T-helper 17 cell (primary cell): ENCODE measurements around the gene MACROD2. TPM values are rescaled to one million over a fixed set of nuclear protein-coding genes. Genes with fewer than 3 reads are reported as not detected.

ENCODE experiments used
- ATAC-seq: fragments of 150-1000 bp; cut with Tn5 transposase; 2 replicates; pipeline ENCODE4 v1.10.0; 2021; ENCODE audit warnings: mild to moderate bottlenecking, moderate library complexity
- DNase-seq, 3 donors: peaks; one replicate each; pipeline versions ENCODE4 v3.0.0 to v3.0.0-alpha.2; 2020 to 2021
- H3K9me3 ChIP-seq: one replicate; pipeline ENCODE4 v1.7.0; 2013; ENCODE audit warnings: low read length, mild to moderate bottlenecking; ENCODE audit not compliant: control insufficient read depth, poor library complexity, severe bottlenecking
- H3K27ac Mint-ChIP-seq: one replicate; pipeline ENCODE4 v1.8.0; 2022; ENCODE audit warnings: mild to moderate bottlenecking, moderate library complexity, mixed read lengths
- H3K27me3 Mint-ChIP-seq: one replicate; pipeline ENCODE4 v1.8.0; 2022; ENCODE audit warnings: mixed read lengths
- H3K36me3 Mint-ChIP-seq: one replicate; pipeline ENCODE4 v1.8.0; 2022; ENCODE audit warnings: low read depth, mixed read lengths
- H3K4me1 Mint-ChIP-seq: one replicate; pipeline ENCODE4 v1.8.0; 2022; ENCODE audit warnings: mild to moderate bottlenecking, mixed read lengths
- H3K4me3 Mint-ChIP-seq: one replicate; pipeline ENCODE4 v1.8.0; 2022; ENCODE audit warnings: mild to moderate bottlenecking, moderate library complexity, mixed read lengths
- total RNA-seq, 4 donors: library from RNA in 2 of 4; stranded (reverse) in 2 of 4; gene quantifications; one replicate each; pipeline ENCODE4 v1.2.3 and lab custom pipeline; 2022 to 2026

MACROD2 gene
- total RNA-seq, 2 donors from 2014 or later: 0.85 TPM; not detected in 1

GRCh38 chr20:14550655-14551054 is 555.3 kb downstream of the MACROD2 start:
- no peaks in the 10 kb centered on the region for H3K36me3 Mint-ChIP-seq
- peaks cover 5% of the 10 kb centered on the region for H3K9me3 ChIP-seq
- H3K27me3 Mint-ChIP-seq: no peaks in the 10 kb centered on the region
- H3K27ac Mint-ChIP-seq: no peak overlapping the region
- no peak overlapping the region for H3K4me3 Mint-ChIP-seq
- DNase-seq (no peak), ATAC-seq (no peak)
- H3K4me1 Mint-ChIP-seq: no peaks in the 10 kb centered on the region

GRCh38 chr20:14553774-14554534 is 558.6 kb downstream of the MACROD2 start:
- DNase-seq (no peak), ATAC-seq (no peak)
- Mint-ChIP-seq H3K27me3 (no peaks in the 10 kb centered on the region), H3K27ac (no peak overlapping the region), H3K4me1 (no peaks in the 10 kb centered on the region), H3K36me3 (no peaks in the 10 kb centered on the region), H3K4me3 (no peak overlapping the region)
- no peaks in the 10 kb centered on the region for H3K9me3 ChIP-seq

- Mint-ChIP-seq H3K27ac (no peak overlapping the region), H3K36me3 (no peaks in the 10 kb centered on the region), H3K27me3 (no peaks in the 10 kb centered on the region), H3K4me3 (no peak overlapping the region), H3K4me1 (no peaks in the 10 kb centered on the region)
- ATAC-seq (no peak), DNase-seq (no peak)
- H3K9me3 ChIP-seq: no peaks in the 10 kb centered on the region
Observed at GRCh38 chr20:14555676-14556075, 560.4 kb downstream of the MACROD2 start.

GRCh38 chr20:14556206-14556605 is 560.9 kb downstream of the MACROD2 start:
- Mint-ChIP-seq H3K4me3 (no peak overlapping the region), H3K36me3 (no peaks in the 10 kb centered on the region), H3K4me1 (no peaks in the 10 kb centered on the region), H3K27me3 (no peaks in the 10 kb centered on the region), H3K27ac (no peak overlapping the region)
- DNase-seq (no peak), ATAC-seq (no peak)
- no peaks in the 10 kb centered on the region for H3K9me3 ChIP-seq

- no peaks in the 10 kb centered on the region for H3K4me1 Mint-ChIP-seq
- no peak overlapping the region for H3K4me3 Mint-ChIP-seq
- no peaks in the 10 kb centered on the region for H3K9me3 ChIP-seq
- no peaks in the 10 kb centered on the region for H3K27me3 Mint-ChIP-seq
- no peaks in the 10 kb centered on the region for H3K36me3 Mint-ChIP-seq
- no peak for DNase-seq
- ATAC-seq: no peak
- no peak overlapping the region for H3K27ac Mint-ChIP-seq
Observed at GRCh38 chr20:14559612-14560011, 564.3 kb downstream of the MACROD2 start.

GRCh38 chr20:14561741-14562221 is 566.5 kb downstream of the MACROD2 start:
- H3K4me3 Mint-ChIP-seq: no peak overlapping the region
- no peaks in the 10 kb centered on the region for H3K4me1 Mint-ChIP-seq
- no peaks in the 10 kb centered on the region for H3K27me3 Mint-ChIP-seq
- H3K9me3 ChIP-seq: no peaks in the 10 kb centered on the region
- H3K36me3 Mint-ChIP-seq: no peaks in the 10 kb centered on the region
- H3K27ac Mint-ChIP-seq: no peak overlapping the region
- ATAC-seq (no peak), DNase-seq (no peak)

- no peaks in the 10 kb centered on the region for H3K36me3 Mint-ChIP-seq
- ATAC-seq: no peak
- DNase-seq: no peak
- H3K4me3 Mint-ChIP-seq: no peak overlapping the region
- no peak overlapping the region for H3K27ac Mint-ChIP-seq
- H3K27me3 Mint-ChIP-seq: no peaks in the 10 kb centered on the region
- no peaks in the 10 kb centered on the region for H3K9me3 ChIP-seq
- H3K4me1 Mint-ChIP-seq: no peaks in the 10 kb centered on the region
Observed at GRCh38 chr20:14562981-14563380, 567.7 kb downstream of the MACROD2 start.

- ATAC-seq: no peak
- no peak overlapping the region for H3K27ac Mint-ChIP-seq
Observed at GRCh38 chr20:14566505-14566904, 571.2 kb downstream of the MACROD2 start.

GRCh38 chr20:14568225-14568624 is 572.9 kb downstream of the MACROD2 start:
- Mint-ChIP-seq H3K27ac (no peak overlapping the region), H3K4me1 (no peaks in the 10 kb centered on the region), H3K27me3 (no peaks in the 10 kb centered on the region), H3K4me3 (no peak overlapping the region), H3K36me3 (no peaks in the 10 kb centered on the region)
- no peaks in the 10 kb centered on the region for H3K9me3 ChIP-seq
- DNase-seq: no peak
- no peak for ATAC-seq

More at GRCh38 chr20:14566505-14566904, 571.2 kb downstream of the MACROD2 start:
- no peaks in the 10 kb centered on the region for H3K4me1 Mint-ChIP-seq
- no peaks in the 10 kb centered on the region for H3K36me3 Mint-ChIP-seq
- H3K9me3 ChIP-seq: no peaks in the 10 kb centered on the region
- DNase-seq: no peak
- H3K4me3 Mint-ChIP-seq: no peak overlapping the region
- no peaks in the 10 kb centered on the region for H3K27me3 Mint-ChIP-seq

GRCh38 chr20:14568701-14569100 is 573.4 kb downstream of the MACROD2 start:
- DNase-seq (no peak), ATAC-seq (no peak)
- Mint-ChIP-seq H3K27ac (no peak overlapping the region), H3K36me3 (no peaks in the 10 kb centered on the region), H3K4me1 (no peaks in the 10 kb centered on the region), H3K4me3 (no peak overlapping the region), H3K27me3 (no peaks in the 10 kb centered on the region)
- no peaks in the 10 kb centered on the region for H3K9me3 ChIP-seq

- Mint-ChIP-seq H3K27ac (no peak overlapping the region), H3K27me3 (no peaks in the 10 kb centered on the region), H3K36me3 (no peaks in the 10 kb centered on the region), H3K4me1 (no peaks in the 10 kb centered on the region), H3K4me3 (no peak overlapping the region)
- no peaks in the 10 kb centered on the region for H3K9me3 ChIP-seq
- ATAC-seq: no peak
- no peak for DNase-seq
Observed at GRCh38 chr20:14569641-14570040, 574.3 kb downstream of the MACROD2 start.

GRCh38 chr20:14570811-14571210 is 575.5 kb downstream of the MACROD2 start:
- no peaks in the 10 kb centered on the region for H3K9me3 ChIP-seq
- Mint-ChIP-seq H3K4me3 (no peak overlapping the region), H3K27me3 (no peaks in the 10 kb centered on the region), H3K4me1 (no peaks in the 10 kb centered on the region), H3K36me3 (no peaks in the 10 kb centered on the region), H3K27ac (no peak overlapping the region)
- ATAC-seq: no peak
- no peak for DNase-seq

- no peaks in the 10 kb centered on the region for H3K36me3 Mint-ChIP-seq
- H3K4me1 Mint-ChIP-seq: no peaks in the 10 kb centered on the region
- H3K27ac Mint-ChIP-seq: no peak overlapping the region
- DNase-seq: no peak
- no peaks in the 10 kb centered on the region for H3K27me3 Mint-ChIP-seq
- H3K4me3 Mint-ChIP-seq: no peak overlapping the region
- H3K9me3 ChIP-seq: no peaks in the 10 kb centered on the region
- ATAC-seq: no peak
Observed at GRCh38 chr20:14573676-14574075, 578.4 kb downstream of the MACROD2 start.

GRCh38 chr20:14576196-14576877 is 581.0 kb downstream of the MACROD2 start:
- no peaks in the 10 kb centered on the region for H3K27me3 Mint-ChIP-seq
- ATAC-seq: no peak
- H3K4me1 Mint-ChIP-seq: no peaks in the 10 kb centered on the region
- H3K9me3 ChIP-seq: no peaks in the 10 kb centered on the region
- DNase-seq: no peak
- no peak overlapping the region for H3K27ac Mint-ChIP-seq
- no peak overlapping the region for H3K4me3 Mint-ChIP-seq
- no peaks in the 10 kb centered on the region for H3K36me3 Mint-ChIP-seq
